A549 treated with ZK216348 at 1 μM for 4 hours (cell line): ENCODE results near the gene CFHR3. TPM values are rescaled to one million over a fixed set of nuclear protein-coding genes. Genes with fewer than 3 reads are reported as not detected.

Source experiments
- total RNA-seq: library from RNA; stranded (reverse); fragments of 200-300 nt; extraction: Qiagen RNA extraction; gene quantifications from 5 replicates; pipeline ENCODE4 v1.2.3, GENCODE V29; 2022; ENCODE audit warnings: low read depth

Gene CFHR3
- total RNA-seq = 0.14 to 0.47 TPM (median 0.32 TPM) in 5 replicates

GRCh38 chr1:196774603-196775002 is at the start of gene CFHR3:
Gene CFHR3 (plus strand): TSS chr1:196774840. CDS start chr1:196774887, 47 bp downstream.

GRCh38 chr1:196819531-196819930 is 44.9 kb downstream of the CFHR3 start, which contains the start of gene CFHR1:
Gene CFHR1 (plus strand): TSS chr1:196819731. CDS start chr1:196819845, 114 bp downstream.

Other genes with a start within 250 kb of the CFHR3 start
- gene KCNT2, start 166.4 kb upstream of the CFHR3 start, total RNA-seq = 0.08 to 0.10 TPM in 2 of 5 replicates, not detected in the others
- gene CFH, start 122.8 kb upstream of the CFHR3 start, total RNA-seq = 3.4 to 5.5 TPM (median 4.7 TPM) in 5 replicates
- gene CFHR1, start 44.9 kb downstream of the CFHR3 start, total RNA-seq = 0.14 to 0.35 TPM (median 0.25 TPM) in 4 of 5 replicates, not detected in the other
- not detected in 5 replicates for gene CFHR4, start 113.2 kb downstream of the CFHR3 start, total RNA-seq
- not detected in 5 replicates for gene CFHR2, start 168.9 kb downstream of the CFHR3 start, total RNA-seq
- not detected in 5 replicates for gene CFHR5, start 202.7 kb downstream of the CFHR3 start, total RNA-seq